ENCODE measurements around the gene CDH22. TPM values are rescaled to one million over a fixed set of nuclear protein-coding genes. Genes with fewer than 3 reads are reported as not detected.

The CDH22 gene
- total RNA-seq, 6 experiments from 2014 or later, result not detected

GRCh38 chr20:46214824-46215488, 93.3 kb downstream of the CDH22 start:
- H3K27me3 ChIP-seq, result peaks cover 0 to 11% of the 10 kb centered on the region in 2 donors
- intact Hi-C loops (cut with DNase I), result no loop called here
- no peaks in the 10 kb centered on the region for H3K4me1 ChIP-seq
- TF ChIP-seq CTCF (IDR thresholded peaks at IDR 0.05) (no peak), POLR2A (IDR thresholded peaks at IDR 0.05) (no peak)
- no peak overlapping the region for H3K27ac ChIP-seq
- 47% methylated on average over 4 of the region's 4 CpGs for WGBS (ENCODE audit: insufficient coverage, low coverage, low lambda C conversion rate, missing lambda C conversion rate)
- ATAC-seq (no peak), DNase-seq (no peak)
- H3K9me3 ChIP-seq, result no peaks in the 10 kb centered on the region
- H3K4me3 ChIP-seq, result no peak overlapping the region
- no peaks in the 10 kb centered on the region for H3K36me3 ChIP-seq

DNA sequence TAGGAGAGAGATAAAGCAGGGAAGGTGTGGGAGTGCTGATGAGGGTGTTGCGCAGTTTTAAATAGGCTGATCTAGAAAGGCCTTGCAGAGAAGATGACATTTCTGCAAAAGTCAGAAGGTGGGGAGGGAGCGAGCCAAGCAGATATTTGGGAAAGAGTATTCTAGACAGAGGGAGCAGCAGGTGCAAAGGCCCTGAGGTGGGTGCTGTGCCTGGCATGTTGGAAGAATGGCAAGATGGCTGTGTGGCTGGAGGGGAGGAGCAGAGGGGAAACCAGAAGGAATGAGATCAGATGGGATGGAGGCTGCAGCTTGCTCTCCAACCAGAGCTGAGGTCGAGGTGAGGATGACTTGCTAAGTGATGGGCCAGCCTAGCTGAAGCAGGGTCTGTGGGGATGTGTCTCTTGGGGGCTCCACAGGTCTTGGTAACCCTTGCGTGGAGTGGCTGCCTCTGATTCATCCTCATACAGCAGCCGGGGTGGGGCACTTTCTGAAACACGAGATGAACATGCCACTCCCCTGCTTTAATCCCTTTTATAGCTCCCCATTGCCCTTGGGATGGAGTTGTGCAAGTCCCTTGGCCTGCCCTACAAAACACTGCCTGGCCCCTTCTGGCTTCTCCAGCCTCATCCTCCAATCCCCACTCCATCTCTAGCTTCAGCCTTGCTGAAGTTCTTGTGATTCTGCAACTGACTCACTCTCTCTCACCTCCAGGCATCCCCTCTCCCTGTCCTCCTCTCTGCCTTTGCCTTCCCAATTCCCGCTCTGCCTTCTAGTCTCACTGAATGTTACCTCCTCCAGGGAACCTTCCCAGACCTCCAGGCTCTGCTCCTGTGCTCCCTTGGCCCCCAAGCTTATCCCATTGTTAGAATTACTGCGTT, 94.1 kb downstream of the CDH22 start:
- ATAC-seq, result no peak

DNA sequence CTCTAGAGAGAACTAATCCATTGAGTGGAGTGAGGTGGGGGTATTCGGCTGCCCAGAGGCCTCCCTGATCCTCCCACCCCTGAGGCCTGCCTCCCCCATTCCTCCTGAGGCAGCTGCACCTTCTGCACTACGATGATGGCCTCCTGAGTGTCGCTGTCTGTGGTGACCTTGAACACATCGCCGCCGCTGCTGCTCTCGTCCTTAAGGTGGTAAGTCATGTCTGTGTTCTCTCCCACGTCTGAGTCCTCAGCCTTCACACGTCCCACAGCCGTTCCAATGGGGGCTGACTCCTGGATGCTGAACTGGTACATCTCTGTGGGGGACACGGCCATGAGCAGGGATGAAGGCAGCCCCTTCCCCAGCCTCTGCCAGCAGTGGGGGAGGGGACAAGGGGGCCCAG, 95.4 kb downstream of the CDH22 start:
- no peak overlapping the region for H3K4me3 ChIP-seq
- intact Hi-C loops (cut with DNase I), result no loop called here
- no peaks in the 10 kb centered on the region for H3K4me1 ChIP-seq
- DNase-seq, result no peak
- no peak for ATAC-seq
- peaks cover 0 to 11% of the 10 kb centered on the region in 2 donors for H3K27me3 ChIP-seq
- no peak for TF ChIP-seq POLR2A (IDR thresholded peaks at IDR 0.05)
- TF ChIP-seq CTCF (IDR thresholded peaks at IDR 0.05), result no peak
- 38% methylated on average over 7 of the region's 11 CpGs for WGBS (ENCODE audit: insufficient coverage, low coverage, low lambda C conversion rate, missing lambda C conversion rate)
- H3K27ac ChIP-seq, result no peak overlapping the region
- H3K9me3 ChIP-seq, result no peaks in the 10 kb centered on the region
- no peaks in the 10 kb centered on the region for H3K36me3 ChIP-seq

More for the DNA sequence above, 94.1 kb downstream of the CDH22 start:
- DNase-seq, result no peak
- H3K36me3 ChIP-seq, result no peaks in the 10 kb centered on the region
- no peak for TF ChIP-seq POLR2A (IDR thresholded peaks at IDR 0.05)
- no peak for TF ChIP-seq CTCF (IDR thresholded peaks at IDR 0.05)
- WGBS (ENCODE audit: insufficient coverage, low coverage, low lambda C conversion rate, missing lambda C conversion rate), result 53% methylated on average over 6 of the region's 8 CpGs
- no peak overlapping the region for H3K4me3 ChIP-seq
- no peaks in the 10 kb centered on the region for H3K4me1 ChIP-seq
- H3K27ac ChIP-seq, result no peak overlapping the region
- intact Hi-C loops (cut with DNase I), result no loop called here
- H3K9me3 ChIP-seq, result no peaks in the 10 kb centered on the region
- H3K27me3 ChIP-seq, result peaks cover 0 to 11% of the 10 kb centered on the region in 2 donors

DNA sequence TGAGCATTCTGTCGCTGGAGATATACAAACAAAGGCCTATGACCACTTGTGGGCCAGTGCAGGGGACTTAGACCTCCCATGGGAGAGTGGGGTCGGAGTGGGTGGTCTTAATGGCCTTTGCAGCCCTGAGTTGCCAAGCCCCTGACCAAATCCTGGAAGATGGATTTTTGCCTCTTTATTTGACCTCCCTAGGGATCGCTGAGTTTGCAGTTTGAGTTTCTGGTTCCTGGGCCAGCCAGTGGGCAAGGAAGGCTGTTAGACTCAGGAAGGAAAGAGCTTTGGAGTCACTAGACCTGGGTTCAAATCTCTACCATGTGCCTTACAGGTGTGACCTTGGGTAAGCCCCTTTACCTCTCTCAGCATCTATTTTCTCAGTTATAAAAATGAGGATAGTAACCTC, 96.0 kb downstream of the CDH22 start:
- WGBS (ENCODE audit: insufficient coverage, low coverage, low lambda C conversion rate, missing lambda C conversion rate), result no CpG with 5 or more reads among the region's 3 CpGs
- intact Hi-C loops (cut with DNase I), result no loop called here
- ATAC-seq, result no peak
- Histone ChIP-seq H3K27ac (no peak overlapping the region), H3K27me3 (peaks cover 0 to 11% of the 10 kb centered on the region in 2 donors), H3K4me1 (no peaks in the 10 kb centered on the region), H3K9me3 (no peaks in the 10 kb centered on the region), H3K36me3 (no peaks in the 10 kb centered on the region), H3K4me3 (no peak overlapping the region)
- no peak for DNase-seq
- TF ChIP-seq CTCF (IDR thresholded peaks at IDR 0.05), result no peak
- no peak for TF ChIP-seq POLR2A (IDR thresholded peaks at IDR 0.05)

Data from right lobe of liver (tissue), 6 donors.